Left kidney (tissue), 8 donors: ENCODE results near the gene EVX2. TPM values are rescaled to one million over a fixed set of nuclear protein-coding genes. Genes with fewer than 3 reads are reported as not detected.
A peak's percentile ranks its signal among the peaks of the same experiment; 100 is the strongest.

Experiments
- DNase-seq: peaks from one replicate; pipeline ENCODE4 v3.0.0-alpha.2; 2013
- long read RNA-seq, 8 donors: transcript quantifications; one replicate each; lab custom pipeline, GENCODE V29; 2026
- polyA plus RNA-seq: library from polyadenylated mRNA; unstranded; fragments of 120-200 nt; gene quantifications from one replicate; pipeline ENCODE4 v1.2.1, GENCODE V29; 2013; ENCODE audit not compliant: insufficient read length

EVX2 gene
- not detected for polyA plus RNA-seq
- long read RNA-seq, donor 1 = 0 reads
- long read RNA-seq, donor 2, partial matches to known transcripts = 191 of 215 reads
- long read RNA-seq, donor 2, other reads (novel, unspliced or antisense) = 24 of 215 reads
- long read RNA-seq, donor 3 = 0 reads
- long read RNA-seq, donor 4 = 0 reads
- long read RNA-seq, donor 5 = 0 reads
- long read RNA-seq, donor 6, partial matches to known transcripts = 348 of 465 reads
- long read RNA-seq, donor 6, other reads (novel, unspliced or antisense) = 117 of 465 reads
- long read RNA-seq, donor 7 = 0 reads
- long read RNA-seq, donor 8, partial matches to known transcripts = 90 of 90 reads
- long read RNA-seq, donor 8, other reads (novel, unspliced or antisense) = 0 of 90 reads

DNA sequence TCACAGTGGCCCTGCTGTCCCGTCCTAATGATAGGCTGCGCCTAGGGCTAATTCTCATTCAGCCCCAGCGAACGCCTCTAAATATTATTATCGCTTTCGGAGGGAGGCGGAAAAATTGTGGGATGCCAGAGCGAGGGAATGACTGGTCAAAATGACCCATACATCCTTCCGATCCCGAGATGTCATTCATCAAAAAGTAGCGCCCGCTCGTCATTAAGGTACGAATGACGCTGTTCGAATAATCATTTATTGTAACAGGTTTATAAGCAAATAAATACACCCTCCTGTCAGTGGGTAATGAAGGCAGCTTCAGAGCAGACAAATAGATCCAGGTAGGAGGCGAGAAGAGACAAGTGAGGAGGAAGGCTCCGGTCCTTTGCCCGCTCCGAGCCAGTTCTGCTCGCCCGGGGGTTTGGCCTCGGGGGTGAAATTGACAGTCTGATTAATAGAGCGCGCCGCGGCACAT lies at the start of gene EVX2:
Gene EVX2, minus strand, starts transcription at position 167 of the 466 bp plus-strand sequence. CDS start 186 bp downstream, outside the sequence.
- no peak for DNase-seq

DNA sequence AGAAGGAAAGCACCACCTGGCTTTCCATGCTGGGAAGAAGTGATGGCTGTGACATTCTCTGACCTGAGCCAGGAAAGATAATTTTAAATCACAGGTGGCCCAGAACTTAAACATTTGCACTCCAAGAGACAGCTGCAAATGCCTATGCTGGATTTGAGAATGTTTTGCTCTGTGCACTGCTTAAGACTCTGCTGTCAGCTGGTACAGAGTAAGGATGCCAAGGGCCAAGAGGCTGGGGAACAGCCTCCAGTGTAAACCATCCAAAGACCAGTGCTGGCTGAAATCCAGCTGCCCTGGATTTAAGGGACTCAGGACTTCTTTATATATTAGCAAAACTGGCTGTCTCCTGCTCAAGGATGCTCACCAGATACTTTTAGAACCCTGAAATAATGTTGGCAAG lies 49.6 kb upstream of the EVX2 start:
- no peak for DNase-seq

DNA sequence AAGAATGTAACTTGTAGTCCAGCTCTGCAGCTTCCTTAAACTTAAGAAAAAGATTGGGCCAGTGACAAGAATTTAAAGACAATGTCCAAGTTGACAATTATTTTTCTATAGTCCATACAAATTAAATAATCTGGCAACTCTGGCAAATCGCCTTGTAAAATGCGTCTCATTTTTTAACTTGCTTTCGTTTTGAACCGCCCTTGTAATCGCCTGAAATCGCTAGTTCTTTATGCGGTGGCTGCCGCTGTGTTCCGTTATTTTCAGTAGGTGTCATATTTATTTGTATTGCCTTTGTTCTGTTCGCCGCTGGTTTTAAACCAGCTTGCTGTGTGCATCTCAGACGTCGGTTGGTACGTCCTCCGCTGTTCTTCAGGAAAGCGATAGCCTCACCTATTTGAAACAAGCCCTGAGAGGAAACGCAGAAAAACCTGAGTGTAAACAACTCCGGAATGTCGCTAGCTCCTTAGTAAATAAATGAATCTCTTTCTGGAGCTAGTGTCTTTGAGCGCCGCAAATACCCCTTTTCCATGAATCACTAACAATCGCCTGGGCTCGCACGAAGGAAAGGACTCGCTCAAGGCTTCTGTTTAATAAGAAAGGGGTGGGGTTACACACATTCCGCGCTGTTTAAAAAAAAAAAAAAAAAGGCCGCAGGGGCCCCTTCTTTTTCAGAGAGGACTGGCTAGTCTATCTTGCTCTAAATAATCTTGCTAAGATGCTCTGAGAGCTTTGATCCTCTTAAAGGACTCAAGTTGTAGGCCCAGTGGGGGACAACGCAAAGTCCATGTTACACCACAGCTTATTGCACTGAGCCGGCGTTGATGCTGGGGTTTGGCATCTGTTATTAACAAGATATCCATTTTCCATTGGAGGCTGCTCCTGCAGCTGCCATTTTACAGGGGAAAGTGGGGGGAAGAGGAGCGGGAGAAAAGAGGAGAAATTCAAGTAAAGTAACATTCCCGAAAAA lies 48.7 kb upstream of the EVX2 start:
- DNase-seq = no peak

DNA sequence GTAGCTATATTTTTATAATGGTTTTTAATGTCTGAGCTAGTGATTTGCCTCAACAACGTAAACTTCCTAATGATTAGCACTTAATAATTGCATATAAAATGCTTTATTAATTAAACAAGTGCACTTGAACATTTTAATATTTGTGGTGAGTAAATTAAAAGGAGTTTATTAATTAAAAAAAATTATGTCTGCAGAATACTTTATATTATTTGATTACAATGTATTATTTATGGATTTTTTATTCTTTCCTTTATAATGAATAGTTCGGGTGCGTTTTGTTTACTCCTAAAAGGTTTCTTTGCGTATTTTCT lies 48.0 kb upstream of the EVX2 start:
- DNase-seq = no peak

DNA sequence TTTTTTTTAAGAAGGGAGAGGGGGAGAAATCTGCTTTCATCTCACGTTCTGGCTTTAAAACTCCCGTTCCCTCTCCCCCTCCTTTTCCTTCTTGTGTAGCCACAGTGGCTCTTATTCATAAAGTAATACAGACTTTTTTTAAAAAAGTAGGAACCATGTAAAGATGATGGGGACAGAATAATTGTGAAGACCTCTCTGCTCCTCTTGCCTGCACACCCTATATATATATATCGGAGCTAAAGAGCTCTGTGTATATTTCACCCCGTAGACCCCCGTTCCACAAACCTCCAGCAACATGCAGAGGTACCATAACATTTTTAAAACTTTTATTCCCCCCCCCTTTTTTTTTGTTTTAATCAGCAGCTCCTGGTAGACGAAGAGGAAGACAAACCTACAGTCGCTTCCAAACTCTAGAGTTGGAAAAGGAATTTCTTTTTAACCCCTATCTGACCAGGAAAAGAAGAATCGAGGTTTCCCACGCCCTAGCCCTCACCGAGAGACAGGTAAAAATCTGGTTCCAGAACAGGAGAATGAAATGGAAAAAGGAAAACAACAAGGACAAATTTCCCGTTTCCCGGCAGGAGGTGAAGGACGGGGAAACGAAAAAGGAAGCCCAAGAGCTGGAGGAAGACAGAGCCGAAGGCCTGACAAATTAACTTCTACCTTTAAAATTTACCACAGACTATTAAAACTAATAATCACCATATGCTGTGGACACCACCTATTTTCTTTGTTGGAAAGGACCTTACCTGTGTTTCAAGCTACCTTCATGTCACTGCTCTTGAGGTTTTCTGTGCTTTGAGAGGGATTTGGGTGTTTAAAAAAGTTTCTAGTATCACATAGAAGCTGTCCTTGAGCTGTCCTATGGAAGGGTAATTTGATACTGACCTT lies 47.4 kb upstream of the EVX2 start:
- no peak for DNase-seq

DNA sequence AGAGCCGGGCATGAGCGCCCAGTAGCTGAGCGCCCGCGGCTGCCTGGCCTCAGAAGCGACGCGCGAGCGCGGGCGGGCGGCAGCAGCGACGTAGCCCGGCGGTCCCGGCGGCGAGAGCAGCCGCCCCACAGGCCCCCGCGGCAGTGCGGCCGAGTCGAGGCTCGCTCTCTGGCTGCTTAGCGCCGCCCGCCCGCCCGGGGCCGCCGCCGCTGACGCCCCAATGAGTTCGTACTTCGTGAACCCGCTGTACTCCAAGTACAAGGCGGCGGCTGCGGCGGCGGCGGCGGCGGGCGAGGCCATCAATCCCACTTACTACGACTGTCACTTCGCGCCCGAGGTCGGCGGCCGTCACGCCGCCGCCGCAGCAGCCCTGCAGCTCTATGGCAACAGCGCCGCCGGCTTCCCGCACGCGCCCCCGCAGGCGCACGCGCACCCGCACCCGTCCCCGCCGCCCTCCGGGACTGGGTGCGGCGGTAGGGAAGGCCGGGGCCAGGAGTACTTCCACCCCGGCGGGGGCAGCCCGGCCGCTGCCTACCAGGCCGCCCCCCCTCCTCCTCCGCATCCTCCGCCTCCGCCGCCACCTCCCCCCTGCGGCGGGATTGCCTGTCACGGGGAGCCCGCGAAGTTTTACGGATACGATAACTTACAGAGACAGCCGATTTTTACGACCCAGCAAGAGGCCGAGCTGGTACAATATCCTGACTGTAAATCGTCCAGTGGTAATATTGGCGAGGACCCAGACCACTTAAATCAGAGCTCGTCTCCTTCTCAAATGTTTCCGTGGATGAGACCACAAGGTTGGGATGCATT lies 46.6 kb upstream of the EVX2 start:
- DNase-seq = peak; percentile 94

DNA sequence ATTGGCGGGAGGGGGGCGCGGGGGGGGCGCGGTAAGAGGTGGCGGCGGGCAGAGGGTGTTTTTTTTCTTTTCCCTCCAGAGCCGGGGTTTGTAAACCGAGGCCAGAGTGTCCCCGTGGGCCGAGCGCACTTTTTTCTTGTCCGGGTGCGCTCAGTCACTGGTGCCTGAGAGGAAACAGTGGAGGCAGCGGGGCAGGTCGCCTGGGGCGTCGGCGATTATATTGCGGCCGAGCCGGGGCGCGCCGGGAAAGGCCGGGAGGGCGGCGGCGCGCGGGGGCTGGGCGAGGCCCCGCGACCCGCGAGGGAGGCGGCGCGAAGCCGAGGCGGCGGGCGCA lies 46.0 kb upstream of the EVX2 start:
- no peak for DNase-seq

DNA sequence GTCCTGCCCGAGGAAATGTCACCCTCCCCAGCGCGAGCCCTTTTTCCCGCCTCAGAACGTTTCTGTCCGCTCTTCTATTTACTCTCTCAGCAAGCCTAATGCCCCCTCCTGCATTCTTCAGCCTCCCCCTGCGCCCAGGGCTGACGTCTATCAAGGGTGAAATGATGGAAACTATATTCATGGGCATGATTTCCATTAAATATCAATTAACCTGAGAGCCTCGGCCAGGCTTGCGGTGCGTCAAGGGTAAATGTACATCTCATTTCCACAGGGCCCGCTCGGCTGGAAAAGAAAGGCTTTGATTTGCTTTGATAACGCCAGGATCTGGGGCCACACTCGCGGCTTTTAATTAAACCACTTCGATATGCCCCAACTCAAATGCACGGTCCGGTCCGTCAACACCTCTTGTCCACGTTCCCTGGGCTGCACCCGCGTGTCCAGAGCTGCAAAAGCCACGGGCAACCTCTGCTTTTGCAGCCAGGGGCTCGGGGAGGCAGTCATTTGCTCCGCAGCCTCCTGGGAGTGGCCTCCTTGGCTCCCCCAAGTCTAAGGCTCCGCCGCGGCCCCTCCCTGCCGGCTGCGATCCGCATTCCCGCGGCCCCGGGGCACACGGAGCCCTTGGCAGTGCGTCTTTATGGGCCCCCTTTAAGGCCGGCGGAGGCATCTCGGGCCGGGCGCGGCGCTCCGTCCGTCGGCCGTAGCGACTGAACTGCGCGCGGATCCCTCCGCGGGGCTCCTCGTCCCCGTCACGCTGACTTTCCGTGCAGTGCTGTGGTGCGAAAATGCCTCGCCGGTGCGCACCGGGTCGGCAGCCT lies 45.4 kb upstream of the EVX2 start, which contains the start of gene HOXD8:
Gene HOXD8, plus strand, starts transcription at position 724 of the 815 bp plus-strand sequence. CDS start 662 bp downstream, outside the sequence.
- DNase-seq = no peak

DNA sequence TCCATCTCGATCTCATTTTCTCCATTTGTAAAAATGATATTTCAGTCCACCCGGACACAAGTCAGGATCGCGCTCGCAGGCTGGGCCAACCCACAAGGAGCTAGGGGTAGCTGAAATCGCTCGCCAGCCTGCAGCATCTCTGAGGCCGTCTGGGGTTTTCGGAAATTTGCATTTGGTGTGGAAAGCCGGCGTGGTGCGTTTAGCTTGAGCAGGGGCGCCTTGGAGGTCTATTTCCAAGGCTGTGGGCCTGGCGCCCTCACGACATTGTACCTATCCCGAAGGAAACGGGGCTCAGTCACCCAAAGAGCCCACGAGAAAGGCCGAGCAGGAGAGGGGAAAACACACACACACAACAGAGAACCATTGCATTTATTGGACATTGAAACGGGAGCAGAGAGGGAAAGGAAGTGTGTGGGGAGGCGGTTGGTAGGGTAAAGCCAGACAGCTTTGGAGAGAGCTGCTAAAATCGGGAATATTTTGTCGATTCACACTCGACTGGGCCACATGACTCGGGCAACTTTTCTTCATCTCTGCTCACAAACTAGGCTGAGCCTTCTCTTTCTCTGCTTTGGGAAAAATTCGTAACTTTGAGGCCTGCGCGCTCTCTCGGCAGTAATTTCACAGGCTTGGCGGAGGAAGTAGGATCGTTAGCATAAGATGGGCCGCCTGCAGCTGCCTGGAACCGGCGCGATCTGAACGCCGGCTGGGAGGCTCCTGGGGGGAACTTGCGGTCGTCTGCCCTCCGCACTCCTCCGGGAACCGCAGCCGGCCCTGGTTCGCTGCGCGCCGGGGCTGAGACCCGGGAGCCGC lies 44.6 kb upstream of the EVX2 start:
- no peak for DNase-seq

DNA sequence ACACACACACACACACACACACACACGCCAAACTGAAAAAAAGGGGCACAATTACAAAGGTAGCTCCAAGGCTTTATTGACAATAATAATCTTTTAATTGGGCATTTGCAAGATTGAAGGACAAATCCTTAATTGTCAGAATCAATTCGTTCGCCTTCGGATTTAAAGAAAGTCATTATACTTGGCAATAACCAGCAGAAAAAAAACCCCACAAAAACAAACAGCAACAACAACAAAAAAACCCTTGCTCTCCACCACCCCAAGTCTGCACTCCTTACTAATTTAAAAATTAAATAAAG lies 44.0 kb upstream of the EVX2 start:
- DNase-seq = no peak

DNA sequence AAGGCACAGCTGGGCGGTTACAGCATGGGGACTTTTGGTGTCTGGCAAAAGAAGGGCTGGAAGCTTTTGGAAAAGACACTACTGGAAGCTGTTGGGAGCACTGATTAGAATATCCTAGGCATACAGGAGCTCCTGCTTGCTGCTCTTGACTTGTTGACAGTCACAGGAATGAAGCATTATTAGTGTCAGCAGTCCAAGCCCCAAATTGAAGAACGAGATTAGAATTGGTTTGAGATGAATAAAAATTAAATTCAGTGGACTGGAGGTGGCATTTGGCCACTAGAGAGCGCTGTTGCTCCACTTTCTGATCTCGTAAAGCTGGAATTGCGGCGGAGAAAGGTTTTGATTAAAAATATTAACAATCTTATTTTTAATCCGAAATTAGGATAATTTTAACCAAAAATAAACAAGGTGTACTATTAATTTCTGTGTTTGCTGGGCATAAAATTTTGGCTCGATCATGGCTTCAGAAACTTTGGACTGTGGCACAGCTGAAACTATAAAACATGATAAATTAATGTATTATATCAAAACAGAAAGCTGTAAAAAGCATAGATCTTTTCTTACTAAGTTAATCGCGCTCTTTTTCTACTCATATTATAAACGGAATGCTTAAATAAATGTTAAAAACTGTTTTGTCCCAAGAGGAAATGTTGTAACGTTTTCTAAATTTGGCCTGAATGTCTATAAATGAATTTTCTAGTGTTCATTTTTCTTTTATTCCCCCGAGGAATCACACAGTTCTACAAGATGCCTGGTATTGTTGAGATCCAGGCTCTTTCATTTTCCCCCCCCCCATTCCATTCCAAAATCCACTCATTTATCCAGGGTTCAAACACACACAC lies 43.4 kb upstream of the EVX2 start:
- DNase-seq = no peak

DNA sequence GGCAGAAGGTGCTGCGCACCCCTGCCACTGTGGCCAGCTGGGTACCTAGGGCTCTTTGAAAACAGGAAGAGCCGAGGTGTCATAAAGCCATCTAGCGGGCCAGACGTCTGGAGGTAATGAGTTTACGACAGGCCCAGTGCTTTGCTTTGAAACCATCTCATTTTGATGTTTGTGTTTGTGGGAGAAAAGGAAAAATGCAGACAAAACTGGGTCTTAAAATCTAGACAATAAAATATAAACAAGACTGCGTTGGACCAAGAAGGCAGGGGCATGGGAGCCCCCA lies 42.0 kb upstream of the EVX2 start:
- no peak for DNase-seq

DNA sequence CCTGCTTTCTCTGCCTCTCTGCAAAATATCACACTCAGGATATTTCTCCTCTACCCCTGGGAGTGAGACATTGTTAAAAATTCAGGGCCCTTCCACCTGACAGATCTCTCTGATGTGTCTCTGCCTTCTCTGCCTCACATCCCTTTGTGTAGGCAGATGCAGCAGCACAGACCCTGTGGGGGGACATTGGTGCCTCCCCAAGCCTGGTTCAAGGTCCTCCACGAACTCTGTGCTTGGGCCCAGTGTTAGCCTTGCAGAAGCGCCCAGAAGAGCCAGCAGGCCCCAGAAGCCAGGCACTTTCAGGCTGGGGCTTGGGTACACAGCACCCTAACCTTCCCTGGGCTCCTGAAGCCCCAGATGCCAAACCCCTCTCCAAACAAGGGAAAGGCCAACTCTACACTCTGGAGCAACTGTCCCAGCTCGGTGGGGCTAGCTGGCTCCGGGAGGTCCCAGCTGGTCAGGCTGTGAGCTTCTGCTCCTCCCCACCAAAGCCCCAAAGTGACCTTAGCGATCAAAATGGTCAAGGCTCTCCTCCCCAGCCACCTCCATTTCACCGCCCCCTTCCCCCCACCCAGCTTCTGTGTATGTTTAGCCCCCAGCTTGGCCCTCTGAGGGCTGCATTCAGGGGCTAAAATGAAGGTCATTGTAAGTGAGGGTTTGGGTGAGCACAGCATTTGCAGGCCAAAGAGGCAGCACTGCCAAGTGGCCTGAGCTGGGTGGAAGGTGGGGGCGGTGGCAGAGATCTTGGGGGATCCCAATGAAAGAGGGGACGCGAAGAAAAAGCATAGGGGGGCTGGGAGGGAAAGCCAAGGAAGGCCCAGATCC lies 41.4 kb upstream of the EVX2 start:
- no peak for DNase-seq

DNA sequence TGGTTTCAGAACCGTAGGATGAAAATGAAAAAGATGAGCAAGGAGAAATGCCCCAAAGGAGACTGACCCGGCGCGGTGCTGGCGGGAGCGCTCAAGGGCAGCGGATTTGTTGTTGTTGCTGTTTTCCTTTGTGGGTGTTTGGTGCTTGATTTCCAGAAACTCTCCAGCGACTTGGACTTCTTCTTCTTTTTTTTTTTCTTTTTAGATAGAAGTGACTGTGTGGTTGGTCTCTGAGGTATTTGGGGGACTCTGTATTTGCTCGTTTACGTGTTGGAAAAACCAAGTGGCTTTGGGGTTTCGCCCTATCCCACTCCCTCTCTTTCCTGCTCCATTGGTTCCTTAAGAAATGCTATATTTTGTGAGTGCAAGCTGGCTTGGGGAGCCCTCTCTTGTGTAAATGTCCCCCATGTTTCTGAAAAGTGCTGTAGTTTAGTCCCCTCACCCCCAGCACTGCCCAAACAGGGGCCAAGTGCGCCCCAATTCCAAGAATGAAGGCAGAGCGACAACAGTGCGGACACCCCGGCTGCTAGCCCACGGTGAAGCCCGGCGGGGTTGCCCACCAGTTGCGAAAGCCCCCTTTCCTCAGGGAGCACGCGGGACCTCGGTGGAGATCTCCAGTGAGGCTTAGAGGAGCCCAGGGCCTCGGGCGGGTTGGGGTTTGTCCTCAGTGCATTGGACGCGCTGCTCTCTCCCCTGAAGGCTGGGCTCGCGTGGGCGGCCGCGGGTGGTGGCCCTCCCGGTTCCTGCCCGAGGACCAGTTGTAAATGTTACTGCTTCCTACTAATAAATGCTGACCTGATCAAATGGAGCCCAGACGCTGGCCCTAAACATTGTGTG lies 40.6 kb upstream of the EVX2 start:
- DNase-seq = no peak

DNA sequence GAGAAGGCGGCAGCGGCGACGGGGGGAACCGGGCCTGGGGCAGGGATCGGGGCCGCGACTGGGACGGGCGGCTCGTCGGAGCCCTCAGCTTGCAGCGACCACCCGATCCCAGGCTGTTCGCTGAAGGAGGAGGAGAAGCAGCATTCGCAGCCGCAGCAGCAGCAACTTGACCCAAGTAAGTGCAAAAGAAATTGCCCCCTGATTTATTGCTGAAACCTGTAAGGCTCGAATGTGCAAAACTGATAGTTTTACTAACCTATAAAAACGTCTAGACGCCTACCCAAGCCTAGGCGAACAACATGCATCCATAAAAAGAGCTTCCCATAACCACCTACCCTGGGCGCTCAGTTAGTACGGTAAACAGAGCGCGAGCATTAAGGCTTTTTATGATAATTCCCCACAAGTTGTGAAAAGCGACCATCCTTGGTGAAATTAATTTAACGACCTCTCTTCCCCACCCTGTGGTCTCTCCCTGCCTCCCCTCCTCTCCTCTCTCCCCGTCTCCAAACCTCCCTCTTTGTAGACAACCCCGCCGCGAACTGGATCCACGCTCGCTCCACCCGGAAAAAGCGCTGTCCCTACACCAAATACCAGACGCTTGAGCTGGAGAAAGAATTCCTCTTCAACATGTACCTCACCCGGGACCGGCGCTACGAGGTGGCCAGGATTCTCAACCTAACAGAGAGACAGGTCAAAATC lies 39.8 kb upstream of the EVX2 start:
- DNase-seq = no peak

DNA sequence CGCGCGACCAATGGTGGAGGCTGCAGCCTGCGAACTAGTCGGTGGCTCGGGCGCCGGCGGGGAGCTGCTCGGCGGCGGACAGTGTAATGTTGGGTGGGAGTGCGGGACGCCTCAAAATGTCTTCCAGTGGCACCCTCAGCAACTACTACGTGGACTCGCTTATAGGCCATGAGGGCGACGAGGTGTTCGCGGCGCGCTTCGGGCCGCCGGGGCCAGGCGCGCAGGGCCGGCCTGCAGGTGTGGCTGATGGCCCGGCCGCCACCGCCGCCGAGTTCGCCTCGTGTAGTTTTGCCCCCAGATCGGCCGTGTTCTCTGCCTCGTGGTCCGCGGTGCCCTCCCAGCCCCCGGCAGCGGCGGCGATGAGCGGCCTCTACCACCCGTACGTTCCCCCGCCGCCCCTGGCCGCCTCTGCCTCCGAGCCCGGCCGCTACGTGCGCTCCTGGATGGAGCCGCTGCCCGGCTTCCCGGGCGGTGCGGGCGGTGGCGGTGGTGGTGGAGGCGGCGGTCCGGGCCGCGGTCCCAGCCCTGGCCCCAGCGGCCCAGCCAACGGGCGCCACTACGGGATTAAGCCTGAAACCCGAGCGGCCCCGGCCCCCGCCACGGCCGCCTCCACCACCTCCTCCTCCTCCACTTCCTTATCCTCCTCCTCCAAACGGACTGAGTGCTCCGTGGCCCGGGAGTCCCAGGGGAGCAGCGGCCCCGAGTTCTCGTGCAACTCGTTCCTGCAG lies 39.1 kb upstream of the EVX2 start, which contains the start of gene HOXD9:
Gene HOXD9, plus strand, starts transcription at position 37 of the 728 bp plus-strand sequence. Its CDS starts 50 bp downstream, at position 87.
- DNase-seq = no peak
